GM18498 (cell line): ENCODE results near the gene CISD2.
"Not testable (repeated sequence)": the region's sequence is repeated elsewhere in the genome, so short reads cannot be mapped to it uniquely, and the experiment has no call there.

ENCODE experiments used
- ATAC-seq: cut with Tn5 transposase; IDR thresholded peaks from one replicate; pipeline ENCODE4 v1.9.1; 2021; ENCODE audit warnings: mild to moderate bottlenecking, moderate library complexity; ENCODE audit not compliant: unreplicated experiment

The CISD2 gene, protein sequence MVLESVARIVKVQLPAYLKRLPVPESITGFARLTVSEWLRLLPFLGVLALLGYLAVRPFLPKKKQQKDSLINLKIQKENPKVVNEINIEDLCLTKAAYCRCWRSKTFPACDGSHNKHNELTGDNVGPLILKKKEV

DNA sequence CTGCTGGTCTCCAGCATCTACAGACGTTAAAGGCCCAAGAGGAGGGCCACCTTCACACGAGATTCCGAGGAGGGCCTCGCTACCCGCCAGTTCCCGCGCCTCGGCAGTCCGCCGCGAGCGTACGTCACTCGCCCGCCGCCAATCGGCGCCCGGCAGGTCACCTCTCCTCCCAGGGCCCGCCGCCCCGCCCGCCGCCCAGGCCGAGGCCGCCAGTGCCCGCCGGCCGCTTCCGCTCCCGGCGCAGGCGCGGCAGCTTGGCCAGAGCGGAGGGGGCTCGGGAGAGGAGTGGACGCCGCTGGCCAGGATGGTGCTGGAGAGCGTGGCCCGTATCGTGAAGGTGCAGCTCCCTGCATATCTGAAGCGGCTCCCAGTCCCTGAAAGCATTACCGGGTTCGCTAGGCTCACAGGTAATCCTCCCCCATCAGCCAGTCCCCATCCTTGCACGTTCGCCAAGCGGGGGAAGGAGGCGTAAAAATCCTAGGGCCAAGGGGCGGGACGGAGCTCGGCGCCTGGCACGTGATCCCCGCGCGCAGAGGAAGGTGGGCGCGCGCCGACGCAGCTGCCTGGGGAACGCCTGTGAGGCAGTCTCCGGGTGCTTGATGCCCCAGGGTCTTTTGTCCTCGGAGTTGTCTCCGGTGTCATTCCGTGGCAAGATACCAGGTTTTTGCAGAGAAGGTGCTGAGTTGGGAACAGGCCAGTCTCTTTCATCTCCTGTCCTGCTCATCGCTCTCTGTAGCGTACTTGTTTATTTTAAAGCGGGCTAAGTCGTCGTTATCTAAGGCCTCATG, at the start of gene CISD2:
CISD2 (plus strand) TSS at position 212 of the 788 bp plus-strand sequence; CDS start at position 305, 93 bp downstream.
- peak; percentile 85 for ATAC-seq

DNA sequence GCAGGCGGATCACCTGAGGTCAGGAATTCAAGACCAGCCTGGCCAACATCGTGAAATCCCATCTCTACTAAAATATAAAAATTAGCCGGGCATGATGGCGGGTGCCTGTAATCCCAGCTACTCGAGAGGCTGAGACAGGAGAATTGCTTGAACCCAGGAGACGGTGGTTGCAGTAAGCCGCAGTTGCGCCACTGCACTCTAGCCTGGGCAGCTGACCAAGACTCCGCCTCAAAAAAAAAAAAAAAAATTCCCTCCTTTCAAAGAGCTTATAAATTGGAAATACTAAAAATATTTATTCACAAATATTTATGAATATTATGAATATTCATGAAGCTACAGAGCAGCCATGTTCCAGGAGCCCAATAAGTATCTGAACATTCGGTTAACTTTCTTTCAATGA, 49.7 kb upstream of the CISD2 start:
- not testable (repeated sequence) for ATAC-seq

DNA sequence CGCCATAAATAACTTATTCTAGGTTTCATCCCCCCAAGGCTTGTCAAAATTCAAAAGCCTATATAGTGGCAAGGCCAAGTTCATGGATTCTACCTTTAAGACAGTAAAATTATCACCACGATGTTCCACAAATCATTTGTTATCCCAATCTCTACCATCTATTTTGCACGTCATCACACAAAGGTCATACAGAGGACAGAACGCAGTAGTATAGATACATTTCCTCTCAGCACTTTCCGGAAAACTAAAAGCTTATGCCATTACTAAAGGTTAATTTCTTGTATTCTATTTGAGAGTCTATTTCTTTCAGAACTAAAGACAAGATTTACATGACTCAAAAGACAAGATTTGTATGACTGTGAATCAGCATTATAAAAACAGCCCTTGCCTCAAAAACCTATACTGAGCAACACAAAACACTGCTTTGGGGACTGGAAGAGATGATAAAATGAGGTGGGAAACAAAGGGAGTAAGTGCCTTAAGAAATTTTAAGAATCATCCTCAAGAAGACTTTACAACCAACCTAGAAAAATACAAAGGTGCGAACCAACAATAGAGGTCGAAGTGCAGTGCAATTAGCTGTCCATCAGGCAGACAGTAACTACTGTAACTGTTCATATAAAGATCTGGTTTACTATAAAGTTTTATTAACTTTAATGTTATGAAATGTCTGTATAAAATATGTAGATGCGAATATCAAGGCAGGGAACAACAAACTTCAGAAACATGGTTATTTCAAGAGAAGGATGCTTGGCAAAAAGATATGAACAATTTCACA, 49.0 kb upstream of the CISD2 start:
- ATAC-seq: no peak

DNA sequence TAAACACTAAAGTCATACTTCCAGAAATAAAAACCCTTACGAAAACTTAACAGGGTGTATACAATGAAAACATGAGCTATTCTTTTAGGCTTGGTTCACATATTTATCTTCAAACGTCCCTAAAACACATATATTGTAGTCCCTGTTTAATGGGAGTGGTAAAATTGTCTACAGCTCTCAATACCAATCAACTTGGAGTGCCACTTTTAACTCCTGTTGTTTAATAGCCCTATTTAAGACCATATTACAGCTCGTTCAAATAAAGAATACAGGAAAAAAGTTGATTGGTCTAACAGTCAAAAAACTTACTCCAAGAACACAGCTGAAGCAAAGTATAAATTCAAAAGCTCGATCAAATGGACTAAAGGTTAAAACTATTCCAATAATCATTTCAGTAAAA, 45.3 kb upstream of the CISD2 start:
- ATAC-seq: no peak

DNA sequence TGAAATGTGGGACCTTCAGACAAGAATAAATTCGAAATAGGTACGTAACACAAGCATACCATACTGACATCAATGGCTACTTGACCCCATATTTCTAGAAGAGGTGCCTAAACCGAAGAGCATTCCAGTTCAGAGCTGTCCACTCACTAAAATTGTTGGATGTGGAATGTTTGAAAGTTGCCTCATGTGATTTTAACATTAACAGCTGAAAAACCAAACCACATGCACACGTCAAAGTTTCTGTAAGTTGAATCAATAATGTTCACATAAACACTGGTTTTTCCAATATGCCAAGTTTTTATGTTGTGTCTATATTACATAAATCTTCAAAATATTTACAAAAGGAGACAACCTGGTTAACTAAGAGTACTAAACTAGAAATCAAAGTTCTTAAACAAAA, 44.9 kb upstream of the CISD2 start:
- ATAC-seq: no peak

DNA sequence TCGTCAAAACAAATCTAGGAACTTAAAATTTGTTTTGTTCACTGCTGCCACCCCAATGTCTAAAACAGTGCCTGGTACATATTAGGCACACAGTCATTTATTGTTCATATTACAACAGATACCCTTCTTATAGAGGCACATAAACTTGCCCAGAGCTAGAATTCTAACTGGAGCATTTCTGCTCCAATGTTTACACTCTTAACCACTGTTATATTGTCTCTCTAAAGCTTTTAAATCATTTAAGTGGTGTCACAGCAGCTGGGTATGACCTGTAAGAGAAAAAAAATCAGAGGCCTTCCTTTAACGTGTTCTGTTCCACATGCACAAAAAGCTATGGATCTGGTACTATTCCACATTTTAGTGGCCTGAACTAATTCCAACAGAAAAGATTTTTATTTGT, 44.4 kb upstream of the CISD2 start:
- ATAC-seq: no peak

DNA sequence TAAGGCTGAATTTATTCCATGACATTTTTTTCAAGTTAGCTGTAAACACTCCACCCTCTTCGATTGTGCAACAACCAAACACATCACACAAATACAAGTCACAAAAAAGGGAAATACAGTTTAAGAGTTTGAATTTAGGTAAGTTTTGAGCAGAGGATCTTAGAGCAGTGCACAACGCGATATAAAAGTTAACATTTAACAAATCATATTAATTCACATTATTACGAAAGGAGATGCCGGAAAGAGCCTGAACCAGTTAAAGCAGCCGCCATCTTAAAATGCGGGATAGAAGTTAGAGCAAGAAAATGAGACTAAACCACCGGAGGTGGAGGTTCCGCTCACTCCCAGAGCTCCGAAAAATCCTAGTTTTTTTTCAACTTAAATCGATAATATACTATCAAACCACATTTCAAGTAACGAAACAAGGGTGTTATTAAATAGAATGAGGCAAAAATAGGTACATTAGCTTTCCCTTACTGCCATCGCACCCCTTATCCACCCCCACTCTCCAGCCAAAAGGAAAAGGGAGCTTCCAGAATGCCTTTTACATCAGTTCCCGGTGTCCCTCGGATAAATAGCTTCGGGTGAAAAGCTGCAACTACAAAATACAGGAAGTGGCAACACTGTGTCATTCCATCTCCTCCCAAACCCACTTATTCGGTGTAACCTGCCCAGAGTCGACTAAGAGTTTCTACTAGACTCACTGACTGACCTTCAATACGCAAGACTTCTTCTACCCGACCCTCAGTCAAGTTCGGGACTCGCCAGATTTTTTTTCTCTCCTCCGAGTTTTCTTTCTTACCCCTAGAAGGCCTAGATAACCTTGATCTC, 43.3 kb upstream of the CISD2 start:
- no peak for ATAC-seq

DNA sequence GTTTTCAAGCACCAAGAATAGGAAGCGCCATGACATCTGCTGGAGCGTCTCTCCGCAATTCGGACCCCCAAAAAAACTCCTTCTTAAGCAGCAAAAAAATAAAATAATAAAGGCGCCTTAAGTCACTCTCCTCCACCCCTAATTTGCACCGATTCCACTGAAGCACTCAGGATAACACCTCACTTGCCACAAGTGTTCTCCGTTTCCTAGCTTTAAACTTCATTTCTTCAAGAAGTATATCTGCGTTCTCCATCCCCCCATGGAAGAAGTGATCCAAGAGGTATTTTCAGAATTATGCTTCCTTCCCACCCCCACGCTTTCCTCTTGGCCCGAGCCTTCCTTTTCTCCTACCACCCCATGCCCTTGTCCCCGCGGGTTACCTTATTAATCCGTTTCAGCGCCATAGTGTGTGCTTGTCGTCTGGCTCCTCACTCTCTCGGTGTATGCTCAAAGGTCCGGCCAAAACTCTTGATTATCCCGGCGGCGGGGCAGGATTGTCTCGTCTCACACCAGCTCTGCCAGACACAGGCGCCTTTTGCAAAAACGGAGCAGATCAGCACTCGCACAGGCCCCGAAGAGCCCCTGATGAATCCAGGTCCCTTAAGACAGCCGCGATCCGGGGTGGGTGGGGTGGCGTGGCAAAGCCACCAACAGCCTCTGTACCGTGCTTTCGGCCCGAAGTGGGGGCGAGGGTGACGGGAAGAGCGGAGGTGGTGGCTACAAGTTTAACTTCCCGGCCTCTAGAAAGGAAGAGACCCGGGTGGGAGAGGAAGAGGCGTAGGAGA, 42.5 kb upstream of the CISD2 start:
- ATAC-seq: peak; percentile 0

DNA sequence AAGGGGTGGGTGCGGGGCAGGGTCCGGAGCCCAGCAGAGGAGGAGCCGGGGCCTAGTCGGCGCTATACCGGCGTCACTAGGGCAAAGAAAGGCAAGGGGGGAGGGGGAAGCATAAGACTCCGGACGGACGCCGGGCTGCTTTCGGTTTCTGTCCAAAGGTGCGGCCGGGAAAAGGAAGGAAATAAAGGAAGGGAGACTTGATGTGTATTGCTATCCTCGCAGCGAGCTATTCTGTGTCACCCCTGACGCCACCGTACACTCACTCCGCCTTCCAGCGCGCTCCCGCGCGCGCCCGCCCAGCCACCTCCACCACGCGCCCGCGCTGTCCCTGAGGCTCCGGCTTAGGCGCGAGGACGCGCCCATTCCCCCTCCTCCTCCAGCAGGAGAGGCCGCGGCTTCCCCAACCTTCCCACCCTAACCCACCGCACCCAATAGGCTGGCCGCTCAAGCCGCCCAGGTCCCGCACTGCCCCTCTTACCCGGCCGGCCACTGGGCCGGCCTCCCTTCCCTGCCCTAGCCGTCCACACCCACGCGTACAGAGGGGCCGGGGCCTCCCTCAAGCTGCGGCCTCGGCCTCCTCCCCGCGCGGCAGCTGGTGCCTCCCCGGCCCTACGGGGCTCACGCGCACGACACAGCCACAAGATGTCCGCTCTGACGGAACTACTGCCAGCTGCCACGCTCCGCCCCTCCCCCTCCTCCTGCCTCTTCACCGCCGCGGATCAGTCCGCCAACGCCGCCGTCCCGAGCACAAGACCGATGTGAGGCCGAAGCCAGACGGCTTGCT, 41.7 kb upstream of the CISD2 start, which contains the start of gene UBE2D3:
UBE2D3 (minus strand) TSS at position 662 of the 784 bp plus-strand sequence. CDS start 1,043 bp downstream, outside the sequence.
- ATAC-seq: peak; percentile 37

DNA sequence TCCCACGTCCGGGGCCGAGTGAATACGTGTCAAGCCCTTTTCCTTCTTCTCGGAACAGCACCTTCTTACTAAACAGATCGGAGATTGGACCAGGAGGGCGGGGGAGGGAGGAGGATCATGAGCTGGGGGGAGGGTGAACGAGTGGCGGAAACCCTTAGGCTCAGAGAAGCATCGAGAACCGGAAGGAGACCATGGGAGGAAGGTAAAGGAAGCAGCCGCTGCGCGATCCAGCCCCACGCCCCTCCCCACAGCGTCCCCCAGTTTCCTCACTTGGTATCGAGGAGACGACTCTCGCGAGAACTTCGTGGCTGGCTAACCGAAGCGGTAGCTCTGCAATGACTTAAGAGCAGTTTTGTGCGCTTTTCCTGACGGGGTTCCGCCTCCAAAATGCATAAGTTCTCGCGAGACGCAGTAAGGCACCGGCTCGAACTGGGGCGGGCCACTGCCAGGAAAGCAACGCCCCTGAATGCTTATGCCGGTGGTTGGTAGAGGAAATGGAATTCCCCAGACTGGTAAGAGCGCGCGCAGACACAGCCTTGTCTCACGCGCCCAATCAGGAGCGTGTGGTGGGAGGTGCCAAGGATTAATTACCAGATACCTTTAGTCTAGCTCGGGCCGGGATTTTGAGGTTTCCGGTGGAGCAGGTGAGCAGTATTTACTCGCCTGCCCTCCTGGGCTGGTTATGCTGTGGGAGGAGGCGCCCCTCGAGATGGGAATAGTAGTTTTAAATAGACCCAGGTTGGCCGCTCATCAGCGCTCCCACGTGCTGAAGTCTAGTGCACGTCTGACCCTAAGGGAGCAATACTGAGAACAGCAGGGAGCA, 40.9 kb upstream of the CISD2 start:
- ATAC-seq: peak; percentile 84

DNA sequence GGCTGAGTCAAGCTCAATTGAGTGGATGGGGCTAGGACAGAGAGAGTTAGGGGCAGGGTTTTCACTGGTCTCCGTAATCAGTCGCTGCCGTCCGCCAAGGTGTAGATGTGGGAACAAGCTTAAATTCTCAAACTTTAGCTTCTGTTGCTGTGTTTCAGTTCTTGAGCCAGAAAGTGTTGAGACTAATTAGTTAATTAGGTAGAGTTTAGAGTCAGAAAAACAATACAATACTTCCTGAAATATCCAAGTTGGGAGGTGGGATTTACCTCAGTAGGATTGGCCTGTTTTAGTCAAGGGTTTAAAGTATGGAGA, 40.3 kb upstream of the CISD2 start:
- no peak for ATAC-seq

DNA sequence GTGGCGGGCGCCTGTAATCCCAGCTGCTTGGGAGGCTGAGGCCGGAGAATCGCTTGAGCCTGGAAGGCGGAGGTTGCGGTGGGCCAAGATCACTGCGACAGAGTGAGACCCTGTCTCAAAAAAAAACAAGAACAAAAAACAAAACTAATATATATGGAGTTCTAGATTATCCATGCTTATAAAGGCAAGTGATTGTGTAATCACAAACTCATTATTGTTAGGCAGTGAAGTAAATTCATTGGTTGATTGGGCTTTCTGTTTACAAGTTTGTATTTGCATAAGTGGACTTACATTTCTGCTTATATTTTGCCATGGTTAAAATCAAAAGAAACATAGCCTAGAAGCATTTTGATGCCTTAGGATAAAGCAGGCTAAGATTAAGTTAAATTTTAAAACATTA, 39.0 kb upstream of the CISD2 start:
- ATAC-seq: no peak

DNA sequence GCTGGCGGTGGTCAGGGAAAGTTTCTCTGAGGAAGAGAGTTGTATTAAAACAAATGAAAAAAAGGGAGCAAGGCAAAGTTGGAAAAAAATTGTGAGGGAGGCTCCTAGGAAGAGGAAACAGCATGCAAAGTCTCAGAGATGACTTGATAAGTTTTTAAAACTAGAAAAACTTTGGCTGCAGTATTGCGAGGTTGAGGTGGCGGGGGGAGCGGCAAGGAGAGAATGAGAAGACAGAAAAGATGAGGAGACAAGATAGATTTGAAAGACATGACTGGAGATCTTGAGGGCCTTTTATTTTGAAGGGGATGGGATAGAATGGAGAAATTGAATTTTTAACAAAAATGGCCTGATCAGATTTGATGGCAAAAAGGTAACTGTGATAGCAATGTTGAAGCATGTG, 36.7 kb upstream of the CISD2 start:
- ATAC-seq: no peak

DNA sequence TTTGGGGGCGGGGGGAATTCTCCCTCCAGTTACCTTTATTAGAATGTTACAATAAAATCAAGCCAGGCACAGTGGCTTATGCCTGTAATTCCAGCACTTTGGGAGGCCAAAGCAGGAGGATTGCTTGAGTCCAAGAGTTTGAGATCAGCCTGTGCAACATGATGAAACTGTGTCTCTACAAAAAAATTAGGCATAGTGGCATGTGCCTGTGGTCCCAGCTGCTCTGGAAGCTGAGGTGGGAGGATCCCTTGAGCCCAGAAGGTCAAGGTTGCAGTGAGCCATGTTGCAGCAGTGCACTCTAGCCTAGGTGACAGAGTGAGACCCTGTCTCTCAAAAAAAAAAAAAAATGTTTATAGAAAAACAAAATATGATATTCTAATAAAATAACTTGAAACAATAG, 36.1 kb upstream of the CISD2 start:
- ATAC-seq: no peak

DNA sequence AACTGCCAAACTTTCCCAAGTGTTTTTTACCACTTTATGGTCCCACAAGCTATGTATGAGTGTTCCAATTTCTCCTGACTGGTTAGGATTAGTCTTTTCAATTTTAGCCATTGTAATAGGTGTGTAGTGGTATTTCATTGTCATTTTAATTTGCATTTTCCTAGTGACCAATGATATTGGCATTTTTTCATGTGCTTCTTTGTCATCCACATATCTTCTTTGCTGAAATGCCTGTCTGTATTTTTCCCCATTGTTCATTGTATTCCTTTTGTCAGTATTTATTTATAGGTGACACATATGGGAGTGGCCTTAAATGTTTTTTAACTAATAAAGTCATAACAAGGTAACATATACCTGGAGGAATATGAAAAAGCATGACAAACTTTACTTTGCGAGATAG, 32.2 kb upstream of the CISD2 start:
- no peak for ATAC-seq

DNA sequence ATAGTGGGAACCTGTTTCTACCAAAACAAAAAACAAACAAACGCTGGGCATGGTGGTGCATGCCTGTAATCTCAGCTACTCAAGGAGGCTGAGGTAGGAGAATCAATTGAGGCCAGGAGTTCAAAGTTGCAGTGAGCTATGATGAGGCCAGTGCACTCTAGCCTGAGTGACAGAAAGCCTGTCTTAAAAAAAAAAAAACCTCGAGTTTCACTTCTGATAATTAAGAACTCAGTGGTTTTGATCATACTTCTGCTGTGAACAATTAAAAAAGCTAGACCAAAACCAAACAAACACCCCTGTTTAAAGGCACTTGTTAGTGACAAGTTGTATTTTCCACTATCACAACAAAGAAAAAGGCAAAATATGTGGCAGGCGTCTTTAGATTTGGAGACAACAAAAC, 26.4 kb upstream of the CISD2 start:
- no peak for ATAC-seq

DNA sequence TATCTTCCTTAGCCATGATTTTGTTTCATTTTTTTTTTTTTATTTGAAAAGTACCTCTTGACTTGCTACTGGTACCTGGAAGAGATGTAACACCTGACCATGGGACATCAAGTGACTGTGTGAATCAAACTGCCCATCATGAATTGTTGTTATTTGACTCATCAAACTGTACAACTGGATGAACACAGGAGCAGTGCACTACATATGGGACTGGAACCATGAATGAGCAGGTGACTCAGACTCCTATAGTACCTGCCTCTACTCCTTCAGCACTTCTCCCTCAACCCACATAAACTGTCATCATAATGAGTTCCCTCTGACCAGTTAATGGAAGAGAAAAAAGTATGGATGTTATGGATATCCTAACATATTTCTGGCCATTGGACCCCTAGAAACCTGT, 25.5 kb upstream of the CISD2 start:
- ATAC-seq: no peak

DNA sequence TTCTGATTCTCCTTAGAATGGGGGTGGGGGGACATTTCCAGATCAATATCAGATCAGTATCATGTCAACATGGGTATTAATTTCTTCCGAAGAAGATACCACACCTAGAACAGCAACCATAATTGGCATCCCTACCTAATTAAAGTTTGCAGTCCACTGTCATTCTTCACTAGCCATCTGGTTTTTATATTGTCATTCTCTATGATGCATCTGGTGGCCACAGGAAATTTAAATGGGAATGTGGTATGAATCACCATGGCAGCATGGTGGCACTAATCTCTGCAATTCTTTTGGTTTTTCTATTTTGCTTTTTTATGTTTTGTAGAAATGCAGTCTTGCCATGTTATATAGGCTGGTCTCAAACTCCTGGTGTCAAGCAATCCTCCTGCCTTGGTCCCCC, 24.9 kb upstream of the CISD2 start:
- ATAC-seq: no peak

DNA sequence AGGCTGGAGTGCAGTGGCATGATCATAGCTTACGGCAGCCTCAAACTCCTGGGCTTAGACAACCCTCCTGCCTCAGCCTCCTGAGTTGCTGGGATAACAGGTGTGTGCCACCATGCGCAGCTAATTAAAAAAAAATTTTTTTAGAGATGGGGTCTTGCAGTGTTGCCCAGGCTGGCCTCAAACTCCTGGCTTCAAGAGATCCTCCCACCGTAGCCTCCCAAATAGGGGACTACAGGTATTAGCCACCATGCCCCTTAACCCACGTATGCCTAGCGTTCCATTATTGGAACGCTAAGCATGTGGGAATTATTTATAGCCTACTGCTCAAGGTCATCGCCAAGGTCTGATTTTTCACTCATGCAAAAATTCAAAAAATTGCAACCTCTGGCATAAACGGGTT, 21.1 kb upstream of the CISD2 start:
- ATAC-seq: no peak
